Endothelial cell of umbilical vein (primary cell): ENCODE data around the gene HTRA2. TPM values are rescaled to one million over a fixed set of nuclear protein-coding genes. Genes with fewer than 3 reads are reported as not detected.
A peak's percentile ranks its signal among the peaks of the same experiment; 100 is the strongest.

Source experiments
- BruUV-seq: library from RNA; stranded (reverse); fragments of 400-500 nt; replicated peaks from 2 replicates; lab custom pipeline; 2021; lab: Mats Ljungman, UMichigan
- CTCF ChIA-PET: fragments of 300-600, 350-600 bp; sonication (Branson Sonifier 250); formaldehyde crosslinking; loops from one replicate; lab custom pipeline; 2021; ENCODE audit warnings: antibody characterized with exemption, inconsistent platforms; lab: Charles Lee
- POLR2A ChIA-PET: fragments of 300-600, 350-600 bp; sonication (Branson Sonifier 250); formaldehyde crosslinking; loops from one replicate; lab custom pipeline; 2021; ENCODE audit warnings: antibody characterized with exemption, inconsistent platforms; lab: Charles Lee
- DNase-seq: peaks from one replicate; pipeline ENCODE4 v3.0.0-alpha.2; 2011; ENCODE audit warnings: low read depth, low spot score
- FAIRE-seq: peaks from 2 replicates; lab custom pipeline; 2011; peaks lifted over from hg19 to GRCh38; lab: Jason Lieb, UNC
- H2AFZ ChIP-seq: 2 replicates; pipeline ENCODE4 v1.6.0; 2012; ENCODE audit warnings: low read depth, low read length, control low read depth, inconsistent platforms
- H3K27ac ChIP-seq: 2 replicates; pipeline ENCODE4 v1.5.1; 2011; ENCODE audit warnings: low read depth, mild to moderate bottlenecking, control low read depth, low read length, moderate library complexity; ENCODE audit not compliant: insufficient read depth
- H3K27me3 ChIP-seq, 2 experiments: 2 replicates each; pipeline versions ENCODE4 v1.6.0 to v1.6.1; 2011; ENCODE audit warnings: low read length in 2 of 2, mixed read lengths in 1 of 2; ENCODE audit not compliant: control insufficient read depth in 2 of 2, insufficient read depth in 2 of 2
- H3K36me3 ChIP-seq, 2 experiments: 2 replicates in 1 of 2; 3 replicates in 1 of 2; pipeline ENCODE4 v1.5.1; 2011; ENCODE audit warnings: low read length in 2 of 2, mild to moderate bottlenecking in 1 of 2, moderate library complexity in 1 of 2; ENCODE audit not compliant: control insufficient read depth in 2 of 2, insufficient read depth in 2 of 2; ENCODE audit errors: extremely low read depth in 1 of 2
- H3K4me1 ChIP-seq: 3 replicates; pipeline ENCODE4 v1.5.1; 2011; ENCODE audit warnings: mild to moderate bottlenecking, low read length; ENCODE audit not compliant: control insufficient read depth, insufficient read depth; ENCODE audit errors: extremely low read depth
- H3K4me2 ChIP-seq: 2 replicates; pipeline ENCODE4 v1.6.1; 2011; ENCODE audit warnings: low read length, control low read depth, mixed read lengths; ENCODE audit not compliant: insufficient read depth
- H3K4me3 ChIP-seq, 3 experiments: fragments of 200-600 bp in 1 of 3; sonication (generic), shearing (Covaris generic) in 1 of 3; replicated peaks in 1 of 3; 2 replicates each; pipeline ENCODE4 v1.5.1; 2011 to 2016; ENCODE audit warnings: control low read depth in 3 of 3, low read length in 3 of 3, mild to moderate bottlenecking in 2 of 3, inconsistent platforms in 1 of 3, low read depth in 1 of 3, moderate library complexity in 1 of 3; ENCODE audit not compliant: insufficient read depth in 1 of 3
- H3K79me2 ChIP-seq: 2 replicates; pipeline ENCODE4 v1.6.0; 2012; ENCODE audit warnings: low read length, inconsistent platforms; ENCODE audit not compliant: control insufficient read depth, insufficient read depth
- H3K9ac ChIP-seq: replicated peaks from 2 replicates; pipeline ENCODE3; 2011; ENCODE audit warnings: low read length, control low read depth; ENCODE audit not compliant: insufficient read depth; ENCODE audit errors: extremely low read depth
- H3K9me1 ChIP-seq: replicated peaks from 3 replicates; pipeline ENCODE4 v1.6.0; 2011; ENCODE audit warnings: mild to moderate bottlenecking, low read length; ENCODE audit not compliant: control insufficient read depth, insufficient read depth; ENCODE audit errors: extremely low read depth
- H3K9me3 ChIP-seq: replicated peaks from 2 replicates; pipeline ENCODE4 v1.5.1; 2012; ENCODE audit warnings: low read length, inconsistent platforms; ENCODE audit not compliant: control insufficient read depth, insufficient read depth
- H4K20me1 ChIP-seq: replicated peaks from 2 replicates; pipeline ENCODE3; 2011; ENCODE audit warnings: mild to moderate bottlenecking, low read length; ENCODE audit not compliant: control insufficient read depth, insufficient read depth; ENCODE audit errors: extremely low read depth
- CTCF ChIP-seq, 2 donors: IDR thresholded peaks; 1 replicate in 1 of 2; 2 replicates in 1 of 2; pipeline ENCODE4 v1.5.1; 2011; ENCODE audit warnings: low read length in 2 of 2, mild to moderate bottlenecking in 2 of 2, moderate library complexity in 2 of 2, control low read depth in 1 of 2, inconsistent platforms in 1 of 2, low read depth in 1 of 2; ENCODE audit not compliant: insufficient read depth in 1 of 2; ENCODE audit errors: extremely low read depth in 1 of 2
- FOS ChIP-seq: IDR thresholded peaks from 2 replicates; pipeline ENCODE4 v1.6.1; 2011; ENCODE audit warnings: mild to moderate bottlenecking, low read length, moderate library complexity, borderline replicate concordance; ENCODE audit not compliant: insufficient read depth
- MYC ChIP-seq: IDR thresholded peaks from one replicate; pipeline ENCODE4 v1.6.1; 2011; ENCODE audit warnings: mild to moderate bottlenecking, low read depth, low read length
- POLR2A ChIP-seq: IDR thresholded peaks from 2 replicates; pipeline ENCODE4 v1.6.1; 2012; ENCODE audit warnings: low read depth, mild to moderate bottlenecking, control low read depth, low read length
- POLR2AphosphoS5 ChIP-seq: IDR thresholded peaks from 2 replicates; pipeline ENCODE4 v1.6.1; 2012; ENCODE audit warnings: low read depth, mild to moderate bottlenecking, control low read depth, low read length, moderate library complexity; ENCODE audit not compliant: insufficient read depth
- dilution Hi-C: fragments of 300-500 bp; cut with MboI; formaldehyde crosslinking; loops from one replicate; pipeline ENCODE4 v1.15.0; 2019; ENCODE audit warnings: low sequenced_read_pairs; ENCODE audit not compliant: extremely low pct_ligation_motif_present
- intact Hi-C: fragments of 100-400 bp; cut with micrococcal nuclease; formaldehyde crosslinking; loops from one replicate; pipeline ENCODE4 v1.10.0; 2022
- polyA plus RNA-seq, 4 experiments: library from polyadenylated mRNA; depleted of rRNA in 3 of 4; stranded (reverse) in 3 of 4; unstranded in 1 of 4; fragments of >200 nt; gene quantifications; 2 replicates each; pipeline versions ENCODE4 v1.2.1 to v1.2.3, GENCODE V29; 2011 to 2012; ENCODE audit warnings: missing spikeins in 1 of 4
- total RNA-seq: library from RNA; stranded (reverse); gene quantifications from 2 replicates; pipeline ENCODE4 v1.2.3, GENCODE V29; 2021
- TF ChIP-seq, protein P1 (sequence below): IDR thresholded peaks from 2 replicates; pipeline ENCODE4 v1.6.1; 2011; ENCODE audit not compliant: insufficient read depth, insufficient read length

The HTRA2 gene
- total and polyA plus RNA-seq, 2 donors (not counting 3 experiments of a cell fraction or from before 2014, with no cell fraction given) = 34.3 to 54.1 TPM

GRCh38 chr2:74507145-74507925 lies 22.4 kb upstream of the HTRA2 start, which contains the start of gene PCGF1:
TSS of gene PCGF1 (minus strand) at chr2:74507695. CDS start at chr2:74507668, 27 bp downstream.
- H3K27ac ChIP-seq = peak within 1 kb of the TSS; percentile 54
- H3K9me1 ChIP-seq = no peaks in the 10 kb centered on the region
- dilution Hi-C loops (no loop called here), intact Hi-C loops (loop anchor here (1.0 to 2.0 kb wide), 4 partner anchors 22 to 80 kb away; partner anchors contain the start of genes AUP1, DOK1, HTRA2 and TTC31)
- H3K4me3 ChIP-seq = peak within 1 kb of the TSS; percentile 3 to 75 (median 37)
- peak; percentile 41 to 81 for TF ChIP-seq CTCF (IDR thresholded peaks at IDR 0.05; ENCODE audit: extremely low read depth in 1 of 2, insufficient read depth in 1 of 2, low read depth in 1 of 2, low read length in 2 of 2)
- TF ChIP-seq, protein P1, sequence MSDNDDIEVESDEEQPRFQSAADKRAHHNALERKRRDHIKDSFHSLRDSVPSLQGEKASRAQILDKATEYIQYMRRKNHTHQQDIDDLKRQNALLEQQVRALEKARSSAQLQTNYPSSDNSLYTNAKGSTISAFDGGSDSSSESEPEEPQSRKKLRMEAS = peak; percentile 68
- no peak for TF ChIP-seq MYC
- TF ChIP-seq POLR2AphosphoS5 = peak; percentile 66
- peak; percentile 75 for TF ChIP-seq POLR2A
- no peak for TF ChIP-seq FOS
- no TSS peak for BruUV-seq
- peak within 1 kb of the TSS; percentile 69 for H3K9ac ChIP-seq
- H3K9me3 ChIP-seq = no peaks in the 10 kb centered on the region
- no peaks in the 10 kb centered on the region for H4K20me1 ChIP-seq
- H3K36me3 ChIP-seq = peaks cover 0 to 4% of the 10 kb centered on the region in 2 experiments
- ChIA-PET POLR2A (no interaction called here), CTCF (interaction anchor here (0.6 to 2.5 kb wide), 9 partner anchors 8 to 86 kb away, joined by 3 to 15 read pairs (median 5); partner anchors contain the start of genes AUP1, CCDC142, HTRA2 and LBX2)
- H3K79me2 ChIP-seq = peaks cover 4% of the 10 kb centered on the region
- H3K27me3 ChIP-seq = peaks cover 31 to 40% of the 10 kb centered on the region in 2 experiments
- FAIRE-seq (peak; percentile 98), DNase-seq (peak; percentile 98)
- peaks cover 27% of the 10 kb centered on the region for H3K4me1 ChIP-seq
- peak within 1 kb of the TSS; percentile 66 for H3K4me2 ChIP-seq
- peak within 1 kb of the TSS; percentile 29 for H2AFZ ChIP-seq
